ENCODE measurements around the gene ZNF688.

Gene ZNF688

GRCh38 chr16:30609002-30609925 is 37.8 kb upstream of the ZNF688 start:
- Histone ChIP-seq H4K20me1 (ENCODE audit: insufficient read depth, low read length) (no peaks in the 10 kb centered on the region), H3K9me3 (replicated peaks; ENCODE audit: insufficient read depth, low read length) (no peaks in the 10 kb centered on the region), H3K9me2 (replicated peaks; ENCODE audit: insufficient read depth, low read length) (no peaks in the 10 kb centered on the region), H3K36me3 (replicated peaks; ENCODE audit: insufficient read depth, low read length) (no peaks in the 10 kb centered on the region), H3K27me3 (replicated peaks; ENCODE audit: insufficient read depth, low read length) (no peaks in the 10 kb centered on the region), H3K4me1 (ENCODE audit: low read length) (peaks cover 3% of the 10 kb centered on the region; the same call in 1 of the 2 replicates), H3F3A (ENCODE audit: insufficient read depth, low read length) (no peaks in the 10 kb centered on the region), H3K27ac (ENCODE audit: low read length) (peak overlapping the region; percentile 64; the same call in 1 of the 2 replicates), H3K4me3 (ENCODE audit: low read length) (peak overlapping the region; percentile 95), H3K9ac (ENCODE audit: low read length) (peak overlapping the region; percentile 96), H3K79me2 (ENCODE audit: low read length) (peaks cover 8% of the 10 kb centered on the region), H2AFZ (ENCODE audit: low read length) (peak overlapping the region; percentile 95), H3K4me2 (ENCODE audit: low read depth, low read length) (peak overlapping the region; percentile 100)
- DNase-seq, result peak; percentile 37
- no peak for TF ChIP-seq CTCF (IDR thresholded peaks at IDR 0.05; ENCODE audit: low read length)
- no peak for TF ChIP-seq EZH2phosphoT487 (IDR thresholded peaks at IDR 0.05; ENCODE audit: low read length)
- no peak for TF ChIP-seq EZH2 (optimal IDR thresholded peaks at IDR 0.05; ENCODE audit: low read depth, low read length)

GRCh38 chr16:30606004-30606403 is 34.5 kb upstream of the ZNF688 start:
- peaks cover 3% of the 10 kb centered on the region; the same call in 1 of the 2 replicates for H3K4me1 ChIP-seq (ENCODE audit: low read length)
- H3K9ac ChIP-seq (ENCODE audit: low read length), result no peak overlapping the region
- no peaks in the 10 kb centered on the region for H3K27me3 ChIP-seq (replicated peaks; ENCODE audit: insufficient read depth, low read length)
- no peaks in the 10 kb centered on the region for H4K20me1 ChIP-seq (ENCODE audit: insufficient read depth, low read length)
- no peaks in the 10 kb centered on the region for H3K36me3 ChIP-seq (replicated peaks; ENCODE audit: insufficient read depth, low read length)
- H3F3A ChIP-seq (ENCODE audit: insufficient read depth, low read length), result no peaks in the 10 kb centered on the region
- no peak for DNase-seq
- TF ChIP-seq EZH2 (optimal IDR thresholded peaks at IDR 0.05; ENCODE audit: low read depth, low read length) (no peak), CTCF (IDR thresholded peaks at IDR 0.05; ENCODE audit: low read length) (no peak), EZH2phosphoT487 (IDR thresholded peaks at IDR 0.05; ENCODE audit: low read length) (no peak)
- H2AFZ ChIP-seq (ENCODE audit: low read length), result no peak overlapping the region
- no peak overlapping the region for H3K4me2 ChIP-seq (ENCODE audit: low read depth, low read length)
- H3K79me2 ChIP-seq (ENCODE audit: low read length), result peaks cover 8% of the 10 kb centered on the region
- H3K27ac ChIP-seq (ENCODE audit: low read length), result no peak overlapping the region
- no peaks in the 10 kb centered on the region for H3K9me3 ChIP-seq (replicated peaks; ENCODE audit: insufficient read depth, low read length)
- no peak overlapping the region for H3K4me3 ChIP-seq (ENCODE audit: low read length)
- no peaks in the 10 kb centered on the region for H3K9me2 ChIP-seq (replicated peaks; ENCODE audit: insufficient read depth, low read length)

- Histone ChIP-seq H2AFZ (ENCODE audit: low read length) (no peak overlapping the region), H4K20me1 (ENCODE audit: insufficient read depth, low read length) (no peaks in the 10 kb centered on the region), H3K27ac (ENCODE audit: low read length) (no peak overlapping the region), H3K4me2 (ENCODE audit: low read depth, low read length) (no peak overlapping the region), H3K4me1 (ENCODE audit: low read length) (peaks cover 3% of the 10 kb centered on the region; the same call in 1 of the 2 replicates), H3K9me3 (replicated peaks; ENCODE audit: insufficient read depth, low read length) (no peaks in the 10 kb centered on the region), H3K9ac (ENCODE audit: low read length) (no peak overlapping the region), H3K9me2 (replicated peaks; ENCODE audit: insufficient read depth, low read length) (no peaks in the 10 kb centered on the region), H3K4me3 (ENCODE audit: low read length) (no peak overlapping the region), H3K36me3 (replicated peaks; ENCODE audit: insufficient read depth, low read length) (no peaks in the 10 kb centered on the region), H3K27me3 (replicated peaks; ENCODE audit: insufficient read depth, low read length) (no peaks in the 10 kb centered on the region), H3F3A (ENCODE audit: insufficient read depth, low read length) (no peaks in the 10 kb centered on the region), H3K79me2 (ENCODE audit: low read length) (peaks cover 8% of the 10 kb centered on the region)
- DNase-seq, result no peak
- TF ChIP-seq EZH2 (optimal IDR thresholded peaks at IDR 0.05; ENCODE audit: low read depth, low read length) (no peak), EZH2phosphoT487 (IDR thresholded peaks at IDR 0.05; ENCODE audit: low read length) (no peak), CTCF (IDR thresholded peaks at IDR 0.05; ENCODE audit: low read length) (no peak)
Measured at GRCh38 chr16:30605158-30605557, 33.6 kb upstream of the ZNF688 start.

All from MM.1S (cell line).